Panc1 (cell line): ENCODE data around the gene XKR8. TPM values are rescaled to one million over a fixed set of nuclear protein-coding genes. Genes with fewer than 3 reads are reported as not detected.

Source experiments
- ATAC-seq: fragments of 200-7000 bp; cut with Tn5 transposase; 2 replicates; pipeline ENCODE4 v1.9.1; 2020; ENCODE audit warnings: mild to moderate bottlenecking, moderate library complexity
- BruUV-seq: library from RNA; stranded (reverse); fragments of 400-500 nt; replicated peaks from 2 replicates; lab custom pipeline; 2021; lab: Mats Ljungman, UMichigan
- CTCF ChIA-PET: fragments of 300-600 bp; sonication (Branson Sonifier 250); formaldehyde crosslinking; loops from one replicate; lab custom pipeline; 2022; ENCODE audit warnings: antibody characterized with exemption; lab: Charles Lee
- POLR2A ChIA-PET: fragments of 300-600 bp; sonication (Branson Sonifier 250); formaldehyde crosslinking; loops from one replicate; lab custom pipeline; 2022; ENCODE audit warnings: antibody characterized with exemption; lab: Charles Lee
- DNase-seq: peaks from one replicate; pipeline ENCODE4 v3.0.0-alpha.2; 2010; ENCODE audit warnings: low read depth, low spot score
- H3K27ac ChIP-seq: 2 replicates; pipeline ENCODE4 v1.5.1; 2011; ENCODE audit warnings: mild to moderate bottlenecking, low read length, inconsistent platforms
- H3K27me3 ChIP-seq: fragments of 200-500 bp; sonication (Bioruptor generic); 2 replicates; pipeline ENCODE4 v1.6.0; 2014; ENCODE audit warnings: low read length, inconsistent platforms; ENCODE audit not compliant: control insufficient read depth, insufficient read depth
- H3K36me3 ChIP-seq: fragments of 200-500 bp; sonication (Bioruptor generic); 2 replicates; pipeline ENCODE4 v1.5.1; 2014; ENCODE audit warnings: inconsistent platforms, mild to moderate bottlenecking, low read length, moderate library complexity; ENCODE audit not compliant: control insufficient read depth, insufficient read depth
- H3K4me1 ChIP-seq: 2 replicates; pipeline ENCODE4 v1.5.1; 2011; ENCODE audit warnings: inconsistent platforms, mild to moderate bottlenecking, low read length, moderate library complexity; ENCODE audit not compliant: control insufficient read depth, insufficient read depth
- H3K4me3 ChIP-seq, 2 experiments: 2 replicates each; pipeline ENCODE4 v1.5.1; 2011 to 2012; ENCODE audit warnings: low read depth in 2 of 2, low read length in 2 of 2, mild to moderate bottlenecking in 2 of 2, inconsistent platforms in 1 of 2, moderate library complexity in 1 of 2
- H3K9me3 ChIP-seq: fragments of 200-500 bp; sonication (Bioruptor generic); 2 replicates; pipeline ENCODE4 v1.5.1; 2014; ENCODE audit warnings: low read depth, mild to moderate bottlenecking, inconsistent platforms, low read length, moderate library complexity; ENCODE audit not compliant: control insufficient read depth, insufficient read depth
- CTCF ChIP-seq: fragments of 450-650 bp; IDR thresholded peaks from 2 replicates; pipeline ENCODE4 v1.5.1; 2017; ENCODE audit warnings: mild to moderate bottlenecking
- POLR2AphosphoS5 ChIP-seq: IDR thresholded peaks from 2 replicates; pipeline ENCODE4 v1.6.1; 2012; ENCODE audit warnings: mild to moderate bottlenecking, low read depth, low read length, moderate library complexity
- REST ChIP-seq, 2 experiments: IDR thresholded peaks; 2 replicates each; pipeline ENCODE4 v1.6.1; 2011 to 2012; ENCODE audit warnings: low read depth in 2 of 2, control low read depth in 1 of 2, low read length in 1 of 2, mild to moderate bottlenecking in 1 of 2, moderate library complexity in 1 of 2; ENCODE audit not compliant: insufficient read depth in 1 of 2
- SIN3A ChIP-seq: IDR thresholded peaks from 2 replicates; pipeline ENCODE4 v1.6.1; 2012; ENCODE audit warnings: low read depth, mild to moderate bottlenecking, low read length, moderate library complexity, borderline replicate concordance; ENCODE audit not compliant: insufficient read depth
- TCF7L2 ChIP-seq: IDR thresholded peaks from 2 replicates; pipeline ENCODE4 v1.6.1; 2011; ENCODE audit warnings: mild to moderate bottlenecking, low read depth, low read length, inconsistent platforms
- in situ Hi-C: cut with HindIII; loops from 2 replicates; pipeline ENCODE4 v1.10.0; 2016; ENCODE audit warnings: low sequenced_read_pairs, low pct_unique_long_range_greater_than_20kb
- intact Hi-C: fragments of 100-400 bp; cut with micrococcal nuclease; formaldehyde crosslinking; loops from one replicate; pipeline ENCODE4 v1.10.0; 2022; ENCODE audit not compliant: unreplicated experiment
- total RNA-seq: library from RNA; stranded (reverse); gene quantifications from one replicate; pipeline ENCODE4 v1.2.1, GENCODE V29; 2021; ENCODE audit not compliant: unreplicated experiment

Gene XKR8
- total RNA-seq, 1 experiment from 2014 or later: 10.6 TPM

- intact Hi-C loops (no loop called here), in situ Hi-C loops (no loop called here)
- CTCF ChIA-PET: no interaction called here
- H3K4me1 ChIP-seq: no peaks in the 10 kb centered on the region
- peaks cover 6% of the 10 kb centered on the region; the same call in 1 of the 2 replicates for H3K36me3 ChIP-seq
- H3K27ac ChIP-seq: peak overlapping the region; percentile 82
- ATAC-seq: no peak
- BruUV-seq: no TSS peak
- DNase-seq: no peak
- no peaks in the 10 kb centered on the region for H3K27me3 ChIP-seq
- TF ChIP-seq TCF7L2 (no peak), CTCF (no peak), POLR2AphosphoS5 (no peak), SIN3A (no peak), REST (IDR thresholded peaks at IDR 0.05; ENCODE audit: insufficient read depth in 1 of 2, low read depth in 2 of 2, low read length in 1 of 2) (no peak)
- POLR2A ChIA-PET: interaction anchor here (0.6 kb wide), 1 partner anchor 260 kb away, joined by 5 read pairs; no protein-coding TSS in a partner anchor
- H3K4me3 ChIP-seq: peak overlapping the region; percentile 95 to 96
- H3K9me3 ChIP-seq: no peaks in the 10 kb centered on the region; the same call in 1 of the 2 replicates
These were observed 44.6 kb upstream of the XKR8 start for GRCh38 chr1:27915082-27915575.

- intact Hi-C loops: no loop called here
- Histone ChIP-seq H3K9me3 (no peaks in the 10 kb centered on the region), H3K4me3 (no peak overlapping the region), H3K27ac (no peak overlapping the region), H3K27me3 (no peaks in the 10 kb centered on the region), H3K36me3 (no peaks in the 10 kb centered on the region), H3K4me1 (no peaks in the 10 kb centered on the region)
- in situ Hi-C loops: no loop called here
- no peak for DNase-seq
- ATAC-seq: no peak
- ChIA-PET POLR2A (no interaction called here), CTCF (no interaction called here)
- TF ChIP-seq POLR2AphosphoS5: no peak
- no peak for TF ChIP-seq TCF7L2
- TF ChIP-seq REST (IDR thresholded peaks at IDR 0.05; ENCODE audit: insufficient read depth in 1 of 2, low read depth in 2 of 2, low read length in 1 of 2): no peak
- TF ChIP-seq SIN3A: no peak
- TF ChIP-seq CTCF: no peak
- no TSS peak for BruUV-seq
These were observed 37.5 kb upstream of the XKR8 start for GRCh38 chr1:27922272-27922671.
